PFSK-1 (cell line): ENCODE measurements around the gene GOLIM4.

Source experiments
- FOXP2 ChIP-seq: optimal IDR thresholded peaks from 2 replicates; pipeline ENCODE3; 2011; ENCODE audit warnings: borderline replicate concordance, control low read depth, inconsistent platforms; ENCODE audit not compliant: insufficient read depth; ENCODE audit errors: extremely low read length, extremely low read depth
- POLR2AphosphoS5 ChIP-seq: IDR thresholded peaks from 2 replicates; pipeline ENCODE4 v1.6.1; 2012; ENCODE audit warnings: low read depth, mild to moderate bottlenecking, control low read depth, low read length, moderate library complexity
- SIN3A ChIP-seq: IDR thresholded peaks from 2 replicates; pipeline ENCODE4 v1.6.1; 2012; ENCODE audit warnings: mild to moderate bottlenecking, low read length, moderate library complexity, borderline replicate concordance; ENCODE audit not compliant: insufficient read depth
- TAF1 ChIP-seq: IDR thresholded peaks from 2 replicates; pipeline ENCODE4 v1.6.1; 2012; ENCODE audit warnings: low read length, control low read depth, borderline replicate concordance; ENCODE audit not compliant: insufficient read depth
- TF ChIP-seq, protein P1 (sequence below), 2 experiments: IDR thresholded peaks; 2 replicates each; pipeline versions ENCODE4 v1.6.1 to v1.8.0; 2011 to 2012; ENCODE audit warnings: low read depth in 2 of 2, low read length in 2 of 2, control low read depth in 1 of 2, inconsistent platforms in 1 of 2, mild to moderate bottlenecking in 1 of 2, moderate library complexity in 1 of 2; ENCODE audit not compliant: insufficient read depth in 1 of 2

Gene GOLIM4

DNA sequence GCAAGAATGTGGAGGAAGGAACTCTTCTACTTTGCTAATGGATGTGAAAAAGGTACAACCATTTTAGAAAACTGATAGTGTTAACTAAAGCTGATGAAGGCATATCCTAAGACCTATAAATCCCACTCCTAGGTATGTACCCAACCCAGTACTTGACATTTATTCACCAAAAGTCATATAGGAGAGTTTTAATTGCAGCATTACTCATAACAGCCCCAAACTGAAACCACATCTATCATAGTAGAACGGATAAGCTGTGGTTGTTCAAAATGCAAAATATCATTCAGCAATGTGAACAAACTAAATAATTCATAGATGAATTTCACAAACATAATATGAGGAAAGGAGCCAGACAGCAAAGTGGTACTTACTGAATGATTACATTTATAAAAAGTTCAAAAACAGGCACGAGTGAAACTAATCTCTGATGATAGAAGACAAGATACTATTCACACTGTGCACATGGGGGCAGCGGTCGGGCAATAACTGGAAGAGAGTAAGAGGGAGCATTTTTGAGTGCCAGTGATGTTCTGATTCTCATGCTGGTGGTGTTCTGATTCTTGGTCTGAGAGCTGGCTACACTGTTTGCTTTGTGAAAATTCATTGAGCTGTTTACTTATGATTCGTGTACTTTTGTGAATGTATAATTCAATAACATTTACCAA is 34.3 kb downstream of the GOLIM4 start:
- TF ChIP-seq POLR2AphosphoS5: no peak

DNA sequence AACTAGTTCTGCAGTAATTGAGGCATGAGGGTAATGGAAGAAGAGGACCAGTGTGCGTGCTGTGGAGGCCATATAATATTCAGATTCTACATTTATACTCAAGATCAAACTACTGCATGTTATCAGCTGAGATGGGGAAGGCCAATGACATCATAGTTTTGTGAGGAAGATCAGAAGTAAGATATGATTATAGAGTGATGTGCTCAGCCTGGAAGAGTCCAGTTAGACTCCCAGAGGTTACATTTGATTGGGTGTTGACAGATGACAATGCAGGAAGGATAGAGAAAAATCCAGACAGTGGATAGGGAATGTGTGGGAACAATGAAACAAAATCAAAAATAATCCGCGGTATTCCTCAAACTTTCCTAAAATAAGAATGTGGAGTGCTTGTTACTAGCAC is 35.4 kb downstream of the GOLIM4 start:
- TF ChIP-seq, protein P1, sequence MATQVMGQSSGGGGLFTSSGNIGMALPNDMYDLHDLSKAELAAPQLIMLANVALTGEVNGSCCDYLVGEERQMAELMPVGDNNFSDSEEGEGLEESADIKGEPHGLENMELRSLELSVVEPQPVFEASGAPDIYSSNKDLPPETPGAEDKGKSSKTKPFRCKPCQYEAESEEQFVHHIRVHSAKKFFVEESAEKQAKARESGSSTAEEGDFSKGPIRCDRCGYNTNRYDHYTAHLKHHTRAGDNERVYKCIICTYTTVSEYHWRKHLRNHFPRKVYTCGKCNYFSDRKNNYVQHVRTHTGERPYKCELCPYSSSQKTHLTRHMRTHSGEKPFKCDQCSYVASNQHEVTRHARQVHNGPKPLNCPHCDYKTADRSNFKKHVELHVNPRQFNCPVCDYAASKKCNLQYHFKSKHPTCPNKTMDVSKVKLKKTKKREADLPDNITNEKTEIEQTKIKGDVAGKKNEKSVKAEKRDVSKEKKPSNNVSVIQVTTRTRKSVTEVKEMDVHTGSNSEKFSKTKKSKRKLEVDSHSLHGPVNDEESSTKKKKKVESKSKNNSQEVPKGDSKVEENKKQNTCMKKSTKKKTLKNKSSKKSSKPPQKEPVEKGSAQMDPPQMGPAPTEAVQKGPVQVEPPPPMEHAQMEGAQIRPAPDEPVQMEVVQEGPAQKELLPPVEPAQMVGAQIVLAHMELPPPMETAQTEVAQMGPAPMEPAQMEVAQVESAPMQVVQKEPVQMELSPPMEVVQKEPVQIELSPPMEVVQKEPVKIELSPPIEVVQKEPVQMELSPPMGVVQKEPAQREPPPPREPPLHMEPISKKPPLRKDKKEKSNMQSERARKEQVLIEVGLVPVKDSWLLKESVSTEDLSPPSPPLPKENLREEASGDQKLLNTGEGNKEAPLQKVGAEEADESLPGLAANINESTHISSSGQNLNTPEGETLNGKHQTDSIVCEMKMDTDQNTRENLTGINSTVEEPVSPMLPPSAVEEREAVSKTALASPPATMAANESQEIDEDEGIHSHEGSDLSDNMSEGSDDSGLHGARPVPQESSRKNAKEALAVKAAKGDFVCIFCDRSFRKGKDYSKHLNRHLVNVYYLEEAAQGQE (IDR thresholded peaks at IDR 0.05; ENCODE audit: insufficient read depth in 1 of 2, low read depth in 2 of 2, low read length in 2 of 2): no peak
- no peak for TF ChIP-seq SIN3A
- no peak for TF ChIP-seq TAF1

DNA sequence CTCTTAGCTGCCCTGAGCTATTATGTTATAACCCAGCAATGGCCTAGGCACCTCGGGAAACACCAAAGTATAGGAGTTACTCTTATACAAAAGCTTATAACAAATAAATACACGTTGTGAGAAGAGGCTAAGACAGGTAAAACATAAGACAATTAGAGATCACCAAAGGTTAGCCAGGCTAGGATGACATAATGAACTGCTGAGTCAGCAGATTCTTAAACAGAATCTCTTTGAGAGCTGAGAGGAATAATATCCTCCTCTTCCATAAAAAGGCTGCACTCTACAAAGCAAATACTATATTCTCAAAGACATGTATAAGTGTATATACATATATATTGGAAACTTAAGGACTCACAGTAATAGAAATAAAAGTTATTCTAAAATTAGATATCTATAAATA is 37.2 kb downstream of the GOLIM4 start:
- TF ChIP-seq TAF1 (no peak), SIN3A (no peak), POLR2AphosphoS5 (no peak), FOXP2 (no peak)
- TF ChIP-seq, protein P1 (IDR thresholded peaks at IDR 0.05; ENCODE audit: insufficient read depth in 1 of 2, low read depth in 2 of 2, low read length in 2 of 2): no peak

DNA sequence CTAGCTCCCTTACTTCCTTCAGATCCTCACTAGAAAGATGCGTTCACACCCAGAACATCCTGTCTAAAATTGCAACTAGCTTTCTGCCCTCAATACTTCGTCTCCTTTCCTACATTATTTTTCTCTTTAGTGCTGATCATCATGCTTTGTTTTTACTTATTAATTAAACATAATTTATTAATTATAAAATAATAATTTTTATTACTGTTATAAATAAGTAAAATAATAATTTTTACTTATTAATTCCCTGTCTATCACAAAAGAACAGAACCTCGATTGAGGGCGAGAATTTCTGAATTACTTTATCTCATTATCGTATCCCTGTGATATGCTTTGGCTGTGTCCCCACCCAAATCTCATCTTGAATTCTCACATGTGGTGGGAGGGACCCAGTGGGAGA is 41.3 kb downstream of the GOLIM4 start:
- TF ChIP-seq SIN3A: no peak

DNA sequence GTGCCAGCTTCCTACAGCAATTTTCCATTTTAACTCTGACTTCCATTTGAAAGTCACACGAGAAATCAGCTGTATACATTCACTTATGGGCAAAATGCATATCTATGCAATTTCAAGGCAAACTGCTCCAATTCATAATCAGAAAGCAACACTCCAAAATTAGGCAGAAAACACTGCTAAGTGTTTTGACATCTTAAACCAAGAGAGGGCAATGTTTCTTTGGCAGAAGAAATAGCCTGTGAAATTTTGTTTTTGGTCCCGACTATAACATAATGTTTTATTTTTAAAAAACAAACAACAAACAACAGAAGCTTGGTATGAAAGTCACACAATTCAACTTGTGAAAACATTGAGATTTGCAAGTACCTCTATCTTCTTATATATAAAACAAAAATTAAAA is 42.6 kb downstream of the GOLIM4 start:
- TF ChIP-seq SIN3A (no peak), POLR2AphosphoS5 (no peak), FOXP2 (no peak), TAF1 (no peak)
- TF ChIP-seq, protein P1 (IDR thresholded peaks at IDR 0.05; ENCODE audit: insufficient read depth in 1 of 2, low read depth in 2 of 2, low read length in 2 of 2): no peak

DNA sequence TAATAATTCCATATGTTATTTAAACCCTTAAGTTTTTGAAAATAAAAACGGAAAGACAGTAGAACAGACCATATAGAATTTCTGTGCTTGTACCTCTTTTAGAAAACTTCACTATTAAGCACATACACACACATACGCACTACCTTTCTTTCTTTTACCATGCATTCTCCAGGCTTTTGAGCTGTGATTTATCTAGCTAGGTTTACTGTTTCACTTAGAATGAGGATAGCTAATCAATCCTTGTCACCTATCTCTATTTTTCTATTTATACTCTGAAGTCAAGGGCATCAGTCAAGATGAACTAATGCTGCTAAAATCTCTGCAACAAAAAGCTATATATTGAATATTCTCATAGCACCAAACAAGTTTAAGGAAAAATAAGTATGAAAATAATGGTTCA is 43.2 kb downstream of the GOLIM4 start:
- TF ChIP-seq SIN3A: no peak
- TF ChIP-seq, protein P1 (IDR thresholded peaks at IDR 0.05; ENCODE audit: insufficient read depth in 1 of 2, low read depth in 2 of 2, low read length in 2 of 2): no peak
- TF ChIP-seq FOXP2: no peak
- no peak for TF ChIP-seq TAF1
- no peak for TF ChIP-seq POLR2AphosphoS5
